Liver (tissue), 9 donors: ENCODE results near the gene GABRR3. TPM values are rescaled to one million over a fixed set of nuclear protein-coding genes. Genes with fewer than 3 reads are reported as not detected.

Experiments
- DNase-seq: peaks from one replicate; pipeline ENCODE4 v3.0.0-alpha.2; 2017; ENCODE audit warnings: low spot score
- H3K27ac ChIP-seq, 2 donors: one replicate each; pipeline ENCODE4 v1.7.0; 2013; ENCODE audit warnings: inconsistent platforms in 2 of 2, low read length in 2 of 2, control low read depth in 1 of 2, low read depth in 1 of 2, mild to moderate bottlenecking in 1 of 2
- H3K27me3 ChIP-seq, 4 donors: one replicate each; pipeline versions ENCODE4 v1.6.1 to v1.7.0; 2013; ENCODE audit warnings: low read length in 3 of 4, inconsistent platforms in 1 of 4, mild to moderate bottlenecking in 1 of 4, moderate library complexity in 1 of 4; ENCODE audit not compliant: control insufficient read depth in 4 of 4, insufficient read depth in 4 of 4
- H3K36me3 ChIP-seq, 4 donors: one replicate each; pipeline versions ENCODE4 v1.6.1 to v1.7.0; 2013; ENCODE audit warnings: low read length in 3 of 4, mild to moderate bottlenecking in 3 of 4, low read depth in 1 of 4, moderate library complexity in 1 of 4; ENCODE audit not compliant: control insufficient read depth in 4 of 4, insufficient read depth in 3 of 4
- H3K4me1 ChIP-seq, 4 donors: one replicate each; pipeline versions ENCODE4 v1.6.1 to v1.7.0; 2013; ENCODE audit warnings: low read length in 3 of 4, mild to moderate bottlenecking in 3 of 4, moderate library complexity in 1 of 4; ENCODE audit not compliant: control insufficient read depth in 4 of 4, insufficient read depth in 4 of 4
- H3K4me3 ChIP-seq, 3 donors: one replicate each; pipeline versions ENCODE4 v1.6.1 to v1.7.0; 2013; ENCODE audit warnings: low read length in 3 of 3, control low read depth in 1 of 3, low read depth in 1 of 3, mild to moderate bottlenecking in 1 of 3
- H3K9ac ChIP-seq, 2 donors: one replicate each; pipeline ENCODE4 v1.7.0; 2013; ENCODE audit warnings: low read length in 2 of 2, mild to moderate bottlenecking in 2 of 2, moderate library complexity in 2 of 2, control low read depth in 1 of 2, low read depth in 1 of 2
- H3K9me3 ChIP-seq, 4 donors: one replicate each; pipeline versions ENCODE4 v1.6.1 to v1.7.0; 2013; ENCODE audit warnings: low read length in 3 of 4; ENCODE audit not compliant: control insufficient read depth in 4 of 4
- ATF3 ChIP-seq: IDR thresholded peaks from 2 replicates; pipeline ENCODE4 v1.6.1; 2016; ENCODE audit warnings: antibody characterized with exemption
- CTCF ChIP-seq: fragments of 150-350 bp; IDR thresholded peaks from 2 replicates; pipeline ENCODE4 v1.5.1; 2017; ENCODE audit warnings: improper control_type of control experiment, low read depth, low read length; ENCODE audit not compliant: missing input control
- EGR1 ChIP-seq, 2 donors: IDR thresholded peaks; 2 replicates each; pipeline ENCODE4 v1.6.1; 2016 to 2018; ENCODE audit warnings: antibody characterized with exemption in 2 of 2, low read depth in 2 of 2
- FOXA1 ChIP-seq: IDR thresholded peaks from 2 replicates; pipeline ENCODE4 v1.6.1; 2016; ENCODE audit warnings: antibody characterized with exemption
- FOXA2 ChIP-seq: IDR thresholded peaks from 2 replicates; pipeline ENCODE4 v1.6.1; 2016; ENCODE audit warnings: antibody characterized with exemption
- GABPA ChIP-seq, 2 donors: IDR thresholded peaks in 1 of 2; conservative IDR thresholded peaks in 1 of 2; 2 replicates each; pipeline ENCODE4 v1.6.1; 2016; ENCODE audit warnings: antibody characterized with exemption in 2 of 2, mild to moderate bottlenecking in 1 of 2, moderate library complexity in 1 of 2
- HNF4A ChIP-seq, 2 donors: conservative IDR thresholded peaks; 2 replicates each; pipeline ENCODE4 v1.6.1; 2016; ENCODE audit warnings: antibody characterized with exemption in 2 of 2, mild to moderate bottlenecking in 2 of 2
- HNF4G ChIP-seq: IDR thresholded peaks from 2 replicates; pipeline ENCODE4 v1.6.1; 2016; ENCODE audit warnings: antibody characterized with exemption
- JUND ChIP-seq, 2 donors: IDR thresholded peaks; 2 replicates each; pipeline ENCODE4 v1.6.1; 2016; ENCODE audit warnings: antibody characterized with exemption in 2 of 2
- MAX ChIP-seq: IDR thresholded peaks from 2 replicates; pipeline ENCODE4 v1.6.1; 2016; ENCODE audit warnings: antibody characterized with exemption
- NR2F2 ChIP-seq: IDR thresholded peaks from 2 replicates; pipeline ENCODE4 v1.6.1; 2016; ENCODE audit warnings: antibody characterized with exemption
- RAD21 ChIP-seq, 2 donors: IDR thresholded peaks; 2 replicates each; pipeline ENCODE4 v1.6.1; 2016; ENCODE audit warnings: antibody characterized with exemption in 2 of 2, mild to moderate bottlenecking in 2 of 2
- REST ChIP-seq: IDR thresholded peaks from 2 replicates; pipeline ENCODE4 v1.6.1; 2016; ENCODE audit warnings: antibody characterized with exemption, mild to moderate bottlenecking
- RXRA ChIP-seq, 2 donors: IDR thresholded peaks; 2 replicates each; pipeline ENCODE4 v1.6.1; 2017 to 2018; ENCODE audit warnings: antibody characterized with exemption in 2 of 2, mild to moderate bottlenecking in 1 of 2
- SP1 ChIP-seq: IDR thresholded peaks from 2 replicates; pipeline ENCODE4 v1.6.1; 2018; ENCODE audit warnings: antibody characterized with exemption, mild to moderate bottlenecking
- TAF1 ChIP-seq: conservative IDR thresholded peaks from 2 replicates; pipeline ENCODE4 v1.6.1; 2016; ENCODE audit warnings: antibody characterized with exemption, mild to moderate bottlenecking
- YY1 ChIP-seq: IDR thresholded peaks from 2 replicates; pipeline ENCODE4 v1.6.1; 2016; ENCODE audit warnings: antibody characterized with exemption, mild to moderate bottlenecking
- ZBTB33 ChIP-seq: IDR thresholded peaks from 2 replicates; pipeline ENCODE4 v1.6.1; 2016; ENCODE audit warnings: antibody characterized with exemption
- WGBS: extraction: QIAGEN DNeasy Blood & Tissue Kit; methylation state at CpG from one replicate; pipeline ENCODE4 v1.1.7; 2013; 5-methylcytosine and 5-hydroxymethylcytosine counted together
- polyA plus RNA-seq, 2 donors: library from polyadenylated mRNA; stranded (reverse) in 1 of 2; unstranded in 1 of 2; fragments of 200-250 nt in 1 of 2; fragments of >200 nt in 1 of 2; fragmentation: Nextera tagmentation in 1 of 2; extraction: Ambion mirVana in 1 of 2; gene quantifications; one replicate each; pipeline versions ENCODE4 v1.2.1 to v1.2.3, GENCODE V29; 2013 to 2015
- total RNA-seq, 2 donors: library from RNA; depleted of rRNA; stranded (reverse); fragments of >200 nt; gene quantifications; one replicate each; pipeline ENCODE4 v1.2.3, GENCODE V29; 2014
- donor health status: healthy.
- donor health status: healthy.
- donor health status: healthy.
- donor health status: healthy.
- donor health status: healthy.

GABRR3 gene
- total and polyA plus RNA-seq, 4 donors, result not detected

- H3K27ac ChIP-seq, result no peak overlapping the region
- no peaks in the 10 kb centered on the region for H3K36me3 ChIP-seq
- no peak for DNase-seq
- peaks cover 0 to 6% (median 0%) of the 10 kb centered on the region in 4 donors for H3K4me1 ChIP-seq
- H3K27me3 ChIP-seq, result no peaks in the 10 kb centered on the region
- H3K9me3 ChIP-seq, result no peaks in the 10 kb centered on the region
- no peak overlapping the region for H3K9ac ChIP-seq
- TF ChIP-seq RXRA (IDR thresholded peaks at IDR 0.05), result no peak
- TF ChIP-seq CTCF, result no peak
- no peak for TF ChIP-seq RAD21 (IDR thresholded peaks at IDR 0.05)
- no peak for TF ChIP-seq NR2F2
- TF ChIP-seq JUND (IDR thresholded peaks at IDR 0.05), result no peak
- no peak for TF ChIP-seq SP1
- no peak for TF ChIP-seq REST
- no peak for TF ChIP-seq GABPA (IDR thresholded peaks at IDR 0.05 in 1 of 2, conservative IDR thresholded peaks at IDR 0.05 in 1 of 2)
- TF ChIP-seq ZBTB33, result no peak
- no peak for TF ChIP-seq FOXA2
- TF ChIP-seq ATF3, result no peak
- no peak for TF ChIP-seq TAF1
- no peak for TF ChIP-seq HNF4A (conservative IDR thresholded peaks at IDR 0.05)
- no peak for TF ChIP-seq YY1
- TF ChIP-seq FOXA1, result no peak
- TF ChIP-seq HNF4G, result no peak
- no peak for TF ChIP-seq EGR1 (IDR thresholded peaks at IDR 0.05; ENCODE audit: low read depth in 2 of 2)
- no peak for TF ChIP-seq MAX
- WGBS, result 67% methylated on average over 2 of the region's 2 CpGs
- H3K4me3 ChIP-seq, result no peak overlapping the region
Observed at GRCh38 chr3:97983933-97984491, 51.1 kb downstream of the GABRR3 start.
